ENCODE measurements around the gene MYO7B. TPM values are rescaled to one million over a fixed set of nuclear protein-coding genes. Genes with fewer than 3 reads are reported as not detected.

MYO7B gene
- total RNA-seq, 2 experiments from 2014 or later = 3.3 TPM; not detected in 1

- CTCF ChIA-PET (ENCODE audit: unreplicated experiment) = interaction anchor here (2.5 kb wide), 1 partner anchor 22 kb away, joined by 8 read pairs; no protein-coding TSS in a partner anchor
- BruUV-seq (replicated peaks) = no TSS peak
Measured at GRCh38 chr2:127618551-127619202, 83.2 kb downstream of the MYO7B start.

GRCh38 chr2:127619203-127619590 is 83.7 kb downstream of the MYO7B start:
- Histone ChIP-seq H3K4me3 (ENCODE audit: low read depth, low read length, poor library complexity, severe bottlenecking) (no peak overlapping the region), H3K4me2 (ENCODE audit: low read length) (no peak overlapping the region), H3K79me2 (ENCODE audit: insufficient read depth, low read depth, low read length) (no peaks in the 10 kb centered on the region), H3K27ac (ENCODE audit: low read depth, low read length, poor library complexity, severe bottlenecking) (no peak overlapping the region), H3K36me3 (ENCODE audit: insufficient read depth, low read length) (no peaks in the 10 kb centered on the region), H3K9me2 (ENCODE audit: insufficient read depth, low read length) (no peaks in the 10 kb centered on the region), H3K9me3 (ENCODE audit: low read length) (no peaks in the 10 kb centered on the region), H2AFZ (ENCODE audit: low read length) (no peak overlapping the region), H4K20me1 (ENCODE audit: insufficient read depth, low read length) (no peaks in the 10 kb centered on the region), H3K4me1 (ENCODE audit: insufficient read depth, low read length, poor library complexity, severe bottlenecking) (no peaks in the 10 kb centered on the region)
- ChIA-PET CTCF (ENCODE audit: unreplicated experiment) (interaction anchor here (2.5 kb wide), 1 partner anchor 21 kb away, joined by 8 read pairs; no protein-coding TSS in a partner anchor), POLR2A (no interaction called here)
- BruUV-seq (replicated peaks) = no TSS peak
- TF ChIP-seq CTCF (conservative IDR thresholded peaks at IDR 0.05; ENCODE audit: low read length) (no peak), EZH2phosphoT487 (IDR thresholded peaks at IDR 0.05; ENCODE audit: borderline replicate concordance, low read depth, low read length) (no peak)
- intact Hi-C loops (cut with micrococcal nuclease; ENCODE audit: unreplicated experiment) = no loop called here
- DNase-seq (ENCODE audit: low spot score) = no peak

More at GRCh38 chr2:127618551-127619202, 83.2 kb downstream of the MYO7B start:
- TF ChIP-seq CTCF (conservative IDR thresholded peaks at IDR 0.05; ENCODE audit: low read length) (no peak), EZH2phosphoT487 (IDR thresholded peaks at IDR 0.05; ENCODE audit: borderline replicate concordance, low read depth, low read length) (no peak)
- H3K4me2 ChIP-seq (ENCODE audit: low read length) = no peak overlapping the region
- H3K4me1 ChIP-seq (ENCODE audit: insufficient read depth, low read length, poor library complexity, severe bottlenecking) = no peaks in the 10 kb centered on the region
- H3K9me2 ChIP-seq (ENCODE audit: insufficient read depth, low read length) = no peaks in the 10 kb centered on the region
- POLR2A ChIA-PET = no interaction called here
- H3K79me2 ChIP-seq (ENCODE audit: insufficient read depth, low read depth, low read length) = no peaks in the 10 kb centered on the region
- H3K36me3 ChIP-seq (ENCODE audit: insufficient read depth, low read length) = no peaks in the 10 kb centered on the region
- no peak overlapping the region for H2AFZ ChIP-seq (ENCODE audit: low read length)
- no peak overlapping the region for H3K27ac ChIP-seq (ENCODE audit: low read depth, low read length, poor library complexity, severe bottlenecking)
- H3K9me3 ChIP-seq (ENCODE audit: low read length) = no peaks in the 10 kb centered on the region
- H3K4me3 ChIP-seq (ENCODE audit: low read depth, low read length, poor library complexity, severe bottlenecking) = no peak overlapping the region
- H4K20me1 ChIP-seq (ENCODE audit: insufficient read depth, low read length) = no peaks in the 10 kb centered on the region
- no peak for DNase-seq (ENCODE audit: low spot score)
- intact Hi-C loops (cut with micrococcal nuclease; ENCODE audit: unreplicated experiment) = no loop called here
